HTR-8/SVneo (cell line): ENCODE results near the gene SNX33.
"Not testable (repeated sequence)": the region's sequence is repeated elsewhere in the genome, so short reads cannot be mapped to it uniquely, and the experiment has no call there.

Experiments
- DNase-seq: peaks from one replicate; pipeline ENCODE4 v3.0.0; 2011; ENCODE audit warnings: low spot score, mixed read lengths; ENCODE audit not compliant: insufficient read length
- FAIRE-seq: peaks from 2 replicates; lab custom pipeline; 2011; peaks lifted over from hg19 to GRCh38; lab: Jason Lieb, UNC

Gene SNX33

GRCh38 chr15:75678324-75678690 is 30.6 kb downstream of the SNX33 start:
- not testable (repeated sequence) for DNase-seq, FAIRE-seq

- DNase-seq = no peak
- FAIRE-seq = no peak
Observed at GRCh38 chr15:75680007-75680789, 32.5 kb downstream of the SNX33 start.

- DNase-seq (no peak), FAIRE-seq (no peak)
Observed at GRCh38 chr15:75682181-75683135, 34.7 kb downstream of the SNX33 start.

GRCh38 chr15:75683646-75684312 is 36.1 kb downstream of the SNX33 start:
- FAIRE-seq = peak; percentile 68
- peak; percentile 65 for DNase-seq

GRCh38 chr15:75684648-75685047 is 36.9 kb downstream of the SNX33 start:
- no peak for DNase-seq
- FAIRE-seq = no peak

GRCh38 chr15:75685195-75685594 is 37.5 kb downstream of the SNX33 start:
- DNase-seq = no peak
- FAIRE-seq = no peak

- not testable (repeated sequence) for DNase-seq
- FAIRE-seq = peak; percentile 20
Observed at GRCh38 chr15:75686212-75686642, 38.5 kb downstream of the SNX33 start.

GRCh38 chr15:75687486-75688277 is 40.0 kb downstream of the SNX33 start:
- DNase-seq = no peak
- FAIRE-seq = no peak

GRCh38 chr15:75688278-75688557 is 40.5 kb downstream of the SNX33 start:
- DNase-seq (no peak), FAIRE-seq (no peak)

- FAIRE-seq = no peak
- no peak for DNase-seq
Observed at GRCh38 chr15:75688831-75689230, 41.1 kb downstream of the SNX33 start.

GRCh38 chr15:75689429-75689828 is 41.7 kb downstream of the SNX33 start:
- not testable (repeated sequence) for DNase-seq, FAIRE-seq

GRCh38 chr15:75692311-75692710 is 44.6 kb downstream of the SNX33 start:
- not testable (repeated sequence) for FAIRE-seq, DNase-seq

- DNase-seq, FAIRE-seq: not testable (repeated sequence)
Observed at GRCh38 chr15:75693028-75693427, 45.3 kb downstream of the SNX33 start.

GRCh38 chr15:75693501-75694240 is 46.0 kb downstream of the SNX33 start:
- DNase-seq = no peak
- no peak for FAIRE-seq

GRCh38 chr15:75694241-75695182 is 46.8 kb downstream of the SNX33 start:
- FAIRE-seq = peak; percentile 76

GRCh38 chr15:75695220-75695619 is 47.5 kb downstream of the SNX33 start:
- DNase-seq (no peak), FAIRE-seq (no peak)

More at GRCh38 chr15:75694241-75695182, 46.8 kb downstream of the SNX33 start:
- DNase-seq = peak; percentile 75

GRCh38 chr15:75695634-75696310 is 48.1 kb downstream of the SNX33 start:
- no peak for DNase-seq
- no peak for FAIRE-seq
